Gastrocnemius medialis (tissue), 4 donors: Measurements from ENCODE around the gene EIF5. TPM values are rescaled to one million over a fixed set of nuclear protein-coding genes. Genes with fewer than 3 reads are reported as not detected.

Source experiments
- ATAC-seq, 2 donors: fragments of 150-250 bp; one replicate each; pipeline ENCODE4 v1.9.1; 2016
- DNase-seq, 2 donors: peaks; one replicate each; pipeline ENCODE4 v3.0.0-alpha.2; 2019
- H3K27ac ChIP-seq, 4 donors: fragments of 200-600 bp; sonication (generic); 1 replicate in 1 of 4; 2 replicates in 3 of 4; pipeline ENCODE4 v1.5.1; 2016 to 2018; ENCODE audit warnings: mild to moderate bottlenecking in 2 of 4, moderate library complexity in 1 of 4
- H3K27me3 ChIP-seq, 3 donors: fragments of 200-600 bp; sonication (generic) in 2 of 3; 1 replicate in 1 of 3; 2 replicates in 2 of 3; pipeline versions ENCODE4 v1.5.1 to v1.6.0; 2016 to 2019; ENCODE audit warnings: mild to moderate bottlenecking in 1 of 3, moderate library complexity in 1 of 3
- H3K36me3 ChIP-seq, 2 donors: fragments of 200-600 bp; sonication (generic) in 1 of 2; one replicate each; pipeline ENCODE4 v1.5.1; 2017 to 2018
- H3K4me1 ChIP-seq, 2 donors: fragments of 200-600 bp; sonication (generic) in 1 of 2; one replicate each; pipeline ENCODE4 v1.5.1; 2016 to 2017; ENCODE audit warnings: mild to moderate bottlenecking in 2 of 2
- H3K4me3 ChIP-seq, 4 donors: fragments of 200-600 bp; sonication (generic) in 3 of 4; 1 replicate in 1 of 4; 2 replicates in 3 of 4; pipeline ENCODE4 v1.5.1; 2016 to 2019; ENCODE audit warnings: mild to moderate bottlenecking in 2 of 4
- H3K9me3 ChIP-seq, 3 donors: fragments of 200-600 bp; sonication (generic) in 2 of 3; 1 replicate in 1 of 3; 2 replicates in 2 of 3; pipeline ENCODE4 v1.5.1; 2016 to 2019
- CTCF ChIP-seq, 5 experiments: fragments of 450-650 bp in 3 of 5; fragments of 200-600 bp in 2 of 5; sonication (generic) in 2 of 5; IDR thresholded peaks in 4 of 5; conservative IDR thresholded peaks in 1 of 5; 1 replicate in 4 of 5; 2 replicates in 1 of 5; pipeline ENCODE4 v1.5.1; 2016 to 2019; ENCODE audit warnings: antibody characterized with exemption in 5 of 5, mild to moderate bottlenecking in 3 of 5, moderate library complexity in 3 of 5
- POLR2A ChIP-seq, 2 donors: fragments of 450-650 bp; IDR thresholded peaks; one replicate each; pipeline ENCODE4 v1.6.1; 2017; ENCODE audit warnings: antibody characterized with exemption in 2 of 2, mild to moderate bottlenecking in 2 of 2, moderate library complexity in 2 of 2
- in situ Hi-C, 4 donors: fragments of 200-750 bp; cut with MboI; loops; one replicate each; pipeline versions ENCODE4 v1.15.0 to v1.8.0; 2017; ENCODE audit warnings: low sequenced_read_pairs in 4 of 4
- intact Hi-C: fragments of 100-400 bp; cut with DNase I; formaldehyde crosslinking; loops from one replicate; pipeline ENCODE4 v1.15.1; 2023; ENCODE audit warnings: low total_unique reads
- total RNA-seq, 4 donors: library from RNA; depleted of rRNA; stranded (reverse); fragments of >200 nt; gene quantifications; one replicate each; pipeline versions ENCODE4 v1.1.0 to v1.2.3, GENCODE V29; 2016

Gene EIF5
- total RNA-seq, 4 donors from 2014 or later = 313 to 538 (median 374) TPM

- H3K4me3 ChIP-seq = no peak overlapping the region
- intact Hi-C loops = no loop called here
- no peak overlapping the region for H3K27ac ChIP-seq
- H3K27me3 ChIP-seq = no peaks in the 10 kb centered on the region
- TF ChIP-seq CTCF (IDR thresholded peaks at IDR 0.05 in 4 of 5, conservative IDR thresholded peaks at IDR 0.05 in 1 of 5) (no peak), POLR2A (IDR thresholded peaks at IDR 0.05) (no peak)
- no peaks in the 10 kb centered on the region for H3K36me3 ChIP-seq
- ATAC-seq = no peak
- H3K4me1 ChIP-seq = peaks cover 0 to 6% of the 10 kb centered on the region in 2 donors
- in situ Hi-C loops = no loop called here
- no peak for DNase-seq
- no peaks in the 10 kb centered on the region for H3K9me3 ChIP-seq
Observed at GRCh38 chr14:103317976-103318580, 16.0 kb upstream of the EIF5 start.

GRCh38 chr14:103318750-103319419 lies 15.2 kb upstream of the EIF5 start:
- H3K27ac ChIP-seq = no peak overlapping the region
- in situ Hi-C loops (no loop called here), intact Hi-C loops (no loop called here)
- peaks cover 0 to 6% of the 10 kb centered on the region in 2 donors for H3K4me1 ChIP-seq
- TF ChIP-seq CTCF (IDR thresholded peaks at IDR 0.05 in 4 of 5, conservative IDR thresholded peaks at IDR 0.05 in 1 of 5) (no peak), POLR2A (IDR thresholded peaks at IDR 0.05) (no peak)
- no peak overlapping the region for H3K4me3 ChIP-seq
- no peaks in the 10 kb centered on the region for H3K27me3 ChIP-seq
- no peaks in the 10 kb centered on the region for H3K36me3 ChIP-seq
- no peak for ATAC-seq
- DNase-seq = no peak
- H3K9me3 ChIP-seq = no peaks in the 10 kb centered on the region

GRCh38 chr14:103319422-103319821 lies 14.6 kb upstream of the EIF5 start:
- no peaks in the 10 kb centered on the region for H3K36me3 ChIP-seq
- no peaks in the 10 kb centered on the region for H3K27me3 ChIP-seq
- in situ Hi-C loops = no loop called here
- DNase-seq (no peak), ATAC-seq (no peak)
- TF ChIP-seq POLR2A (IDR thresholded peaks at IDR 0.05) (no peak), CTCF (IDR thresholded peaks at IDR 0.05 in 4 of 5, conservative IDR thresholded peaks at IDR 0.05 in 1 of 5) (no peak)
- H3K4me1 ChIP-seq = peaks cover 0 to 6% of the 10 kb centered on the region in 2 donors
- H3K9me3 ChIP-seq = no peaks in the 10 kb centered on the region
- H3K4me3 ChIP-seq = no peak overlapping the region
- no peak overlapping the region for H3K27ac ChIP-seq
- intact Hi-C loops = no loop called here

GRCh38 chr14:103326078-103326477 lies 8.0 kb upstream of the EIF5 start:
- no peaks in the 10 kb centered on the region for H3K36me3 ChIP-seq
- no peaks in the 10 kb centered on the region for H3K9me3 ChIP-seq
- no peaks in the 10 kb centered on the region for H3K4me1 ChIP-seq
- intact Hi-C loops (no loop called here), in situ Hi-C loops (no loop called here)
- H3K4me3 ChIP-seq = no peak overlapping the region
- ATAC-seq = no peak
- no peak for DNase-seq
- TF ChIP-seq POLR2A (IDR thresholded peaks at IDR 0.05) (no peak), CTCF (IDR thresholded peaks at IDR 0.05 in 4 of 5, conservative IDR thresholded peaks at IDR 0.05 in 1 of 5) (no peak)
- no peak overlapping the region for H3K27ac ChIP-seq
- H3K27me3 ChIP-seq = no peaks in the 10 kb centered on the region
